Measurements from ENCODE around the gene WBP1. TPM values are rescaled to one million over a fixed set of nuclear protein-coding genes. Genes with fewer than 3 reads are reported as not detected.
"Not testable (repeated sequence)": the region's sequence is repeated elsewhere in the genome, so short reads cannot be mapped to it uniquely, and the experiment has no call there.

Gene WBP1
- total and polyA plus RNA-seq, 4 donors = 39.5 to 65.0 (median 56.3) TPM

DNA sequence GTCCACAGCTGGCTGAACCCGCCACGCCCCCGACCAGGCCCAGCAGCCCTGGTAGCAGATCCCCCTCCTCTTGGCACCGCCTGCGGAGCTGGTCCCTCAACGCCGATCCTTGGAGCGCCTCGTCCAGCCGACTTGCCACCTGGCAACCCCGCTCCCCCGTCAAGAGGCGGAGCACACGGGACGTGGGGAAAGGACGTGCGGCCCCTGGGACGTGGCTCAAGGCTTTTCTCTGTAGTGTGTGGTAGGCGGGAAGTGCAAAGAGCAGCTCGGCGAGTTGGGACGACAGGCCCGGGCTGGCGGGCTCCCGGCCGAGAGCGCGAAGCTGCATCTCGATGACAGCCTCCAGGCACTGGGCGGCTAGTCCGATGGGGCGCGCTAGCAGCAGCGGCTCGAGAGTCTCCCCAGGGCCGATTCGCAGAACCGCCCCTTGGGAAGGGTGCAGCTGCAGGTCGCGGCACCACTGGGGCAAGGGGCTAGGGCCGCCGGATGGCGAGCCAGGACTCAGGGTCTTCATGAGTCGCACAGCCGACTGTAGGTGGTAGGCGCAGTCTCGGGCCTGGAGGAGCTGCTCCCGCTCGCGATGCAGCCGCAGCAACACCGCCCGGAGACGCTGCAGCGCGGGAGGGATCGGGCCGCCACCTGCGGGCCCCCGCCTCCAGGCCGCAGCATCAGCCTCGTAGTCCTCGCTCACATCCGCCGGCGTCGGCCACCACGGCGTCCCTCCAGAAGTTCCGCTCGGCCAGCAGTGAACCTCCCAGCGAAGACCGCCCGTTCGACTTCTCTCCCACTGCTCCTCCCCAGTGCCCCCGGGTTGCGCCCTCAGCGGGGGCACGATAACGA, 23.9 kb downstream of the WBP1 start:
- ATAC-seq (ENCODE audit: insufficient read depth, low FRiP score) = peak; percentile 53
- 2 to 5% methylated on average over 50 to 80 of the region's 80 CpGs for WGBS, 2 donors

DNA sequence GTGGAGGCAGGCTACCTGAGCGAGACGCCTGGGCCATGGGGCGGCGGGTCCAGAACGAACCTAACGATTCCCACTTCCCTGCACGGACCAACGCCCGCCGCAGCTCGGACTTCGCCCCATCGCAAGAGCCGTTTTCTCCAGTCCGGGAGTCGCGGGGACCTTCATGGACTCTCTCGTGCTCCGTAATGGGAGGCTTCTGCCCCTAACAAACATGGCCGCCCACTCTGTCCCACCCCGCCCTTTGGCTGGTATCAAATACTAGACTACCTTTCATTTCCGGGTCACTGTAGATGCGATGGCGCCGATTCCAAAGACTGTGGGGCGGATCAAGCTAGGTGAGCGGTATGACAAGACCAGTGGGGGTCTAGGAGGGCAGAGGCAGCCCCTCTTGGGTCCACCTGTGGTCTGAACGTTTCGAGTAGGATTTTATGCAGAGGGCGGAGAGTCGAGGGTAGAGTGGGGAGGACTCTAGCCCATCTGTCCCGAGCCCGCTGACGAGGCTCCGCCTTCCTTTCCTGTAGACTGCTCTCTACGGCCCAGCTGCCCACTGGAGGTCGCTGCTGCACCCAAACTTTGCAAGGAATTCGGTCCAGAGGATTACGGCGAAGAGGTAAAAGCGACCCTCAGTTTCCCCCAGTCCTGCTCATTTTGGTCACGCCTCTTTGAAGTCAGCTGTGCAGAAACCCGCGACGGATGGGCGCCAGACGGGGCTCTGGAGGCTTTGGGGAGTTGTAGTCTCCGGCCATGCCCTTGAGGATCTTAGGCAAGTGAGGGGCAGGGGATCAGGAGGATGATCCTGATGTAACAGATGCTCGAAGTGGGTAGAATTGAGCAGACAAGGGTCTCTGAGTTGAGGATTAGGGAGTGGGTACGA, 24.8 kb downstream of the WBP1 start, which contains the start of the genes CCDC142 and TTC31:
TSS of gene CCDC142 (minus strand) at position 198 of the 874 bp plus-strand sequence. CDS start at position 37, 161 bp downstream.
TSS of gene TTC31 (plus strand) at position 281 of the 874 bp plus-strand sequence. CDS start at position 296, 15 bp downstream.
- Histone ChIP-seq H3K27me3 (ENCODE audit: control insufficient read depth in 3 of 3, insufficient read depth in 3 of 3, low read length in 2 of 3) (no peaks in the 10 kb centered on the region), H3K9ac (ENCODE audit: insufficient read depth in 1 of 2, low read length in 2 of 2) (peak within 1 kb of the TSS; percentile 68 to 89), H3K4me3 (peak within 1 kb of the TSS; percentile 86), H3K9me3 (ENCODE audit: control insufficient read depth in 4 of 4, insufficient read depth in 3 of 4, low read length in 3 of 4) (no peaks in the 10 kb centered on the region), H3K27ac (ENCODE audit: low read depth in 1 of 2, low read length in 1 of 2) (peak within 1 kb of the TSS; percentile 86 to 90), H3K4me1 (ENCODE audit: control insufficient read depth in 5 of 5, insufficient read depth in 5 of 5, low read length in 5 of 5) (peaks cover 3 to 19% (median 8%) of the 10 kb centered on the region in 5 donors), H3K36me3 (ENCODE audit: control insufficient read depth in 4 of 4, insufficient read depth in 4 of 4, low read length in 4 of 4) (peaks cover 0 to 28% (median 8%) of the 10 kb centered on the region in 4 donors)
- ATAC-seq (ENCODE audit: insufficient read depth, low FRiP score) (peak; percentile 97), DNase-seq (peak; percentile 96 to 98 (median 98))
- TF ChIP-seq, protein P1, sequence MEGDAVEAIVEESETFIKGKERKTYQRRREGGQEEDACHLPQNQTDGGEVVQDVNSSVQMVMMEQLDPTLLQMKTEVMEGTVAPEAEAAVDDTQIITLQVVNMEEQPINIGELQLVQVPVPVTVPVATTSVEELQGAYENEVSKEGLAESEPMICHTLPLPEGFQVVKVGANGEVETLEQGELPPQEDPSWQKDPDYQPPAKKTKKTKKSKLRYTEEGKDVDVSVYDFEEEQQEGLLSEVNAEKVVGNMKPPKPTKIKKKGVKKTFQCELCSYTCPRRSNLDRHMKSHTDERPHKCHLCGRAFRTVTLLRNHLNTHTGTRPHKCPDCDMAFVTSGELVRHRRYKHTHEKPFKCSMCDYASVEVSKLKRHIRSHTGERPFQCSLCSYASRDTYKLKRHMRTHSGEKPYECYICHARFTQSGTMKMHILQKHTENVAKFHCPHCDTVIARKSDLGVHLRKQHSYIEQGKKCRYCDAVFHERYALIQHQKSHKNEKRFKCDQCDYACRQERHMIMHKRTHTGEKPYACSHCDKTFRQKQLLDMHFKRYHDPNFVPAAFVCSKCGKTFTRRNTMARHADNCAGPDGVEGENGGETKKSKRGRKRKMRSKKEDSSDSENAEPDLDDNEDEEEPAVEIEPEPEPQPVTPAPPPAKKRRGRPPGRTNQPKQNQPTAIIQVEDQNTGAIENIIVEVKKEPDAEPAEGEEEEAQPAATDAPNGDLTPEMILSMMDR (IDR thresholded peaks at IDR 0.05; ENCODE audit: control extremely low read depth, extremely low read depth) = peak; percentile 88
- 0 to 1% methylated on average over 48 to 50 of the region's 50 CpGs for WGBS, 2 donors

More for the DNA sequence above, 23.9 kb downstream of the WBP1 start:
- no peak for DNase-seq
- Histone ChIP-seq H3K9me3 (ENCODE audit: control insufficient read depth in 4 of 4, insufficient read depth in 3 of 4, low read length in 3 of 4) (no peaks in the 10 kb centered on the region), H3K27me3 (ENCODE audit: control insufficient read depth in 3 of 3, insufficient read depth in 3 of 3, low read length in 2 of 3) (no peaks in the 10 kb centered on the region), H3K27ac (ENCODE audit: low read depth in 1 of 2, low read length in 1 of 2) (peak overlapping the region; percentile 86 to 90), H3K36me3 (ENCODE audit: control insufficient read depth in 4 of 4, insufficient read depth in 4 of 4, low read length in 4 of 4) (peaks cover 0 to 30% (median 9%) of the 10 kb centered on the region in 4 donors), H3K4me3 (peak overlapping the region; percentile 86), H3K9ac (ENCODE audit: insufficient read depth in 1 of 2, low read length in 2 of 2) (peak overlapping the region; percentile 68 to 89), H3K4me1 (ENCODE audit: control insufficient read depth in 5 of 5, insufficient read depth in 5 of 5, low read length in 5 of 5) (peaks cover 3 to 19% (median 8%) of the 10 kb centered on the region in 5 donors)
- TF ChIP-seq, protein P1 (IDR thresholded peaks at IDR 0.05; ENCODE audit: control extremely low read depth, extremely low read depth) = no peak

DNA sequence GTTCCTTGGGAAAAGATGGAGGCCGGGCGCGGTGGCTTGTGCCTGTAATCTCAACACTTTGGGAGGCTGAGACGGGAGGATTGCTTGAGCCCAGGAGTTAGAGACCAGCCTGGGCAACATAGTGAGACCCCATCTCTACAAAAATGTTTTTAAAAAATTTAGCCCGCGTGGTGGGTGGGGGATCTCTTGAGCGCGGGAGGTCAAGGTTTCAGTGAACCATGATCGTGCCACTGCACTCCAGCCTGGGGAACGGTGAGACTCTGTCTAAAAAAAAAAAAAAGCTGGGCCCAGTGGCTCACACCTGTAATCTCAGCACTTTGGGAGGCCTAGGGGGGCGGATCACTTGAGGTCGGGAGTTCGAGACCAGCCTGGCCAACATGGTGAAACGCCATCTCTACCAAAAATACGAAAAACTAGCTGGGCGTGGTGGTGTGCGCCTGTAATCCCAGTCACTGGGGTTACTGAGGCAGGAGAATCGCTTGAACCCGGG, 25.5 kb downstream of the WBP1 start:
- H3K9me3 ChIP-seq (ENCODE audit: control insufficient read depth in 4 of 4, insufficient read depth in 3 of 4, low read length in 3 of 4); H3K27me3 ChIP-seq (ENCODE audit: control insufficient read depth in 3 of 3, insufficient read depth in 3 of 3, low read length in 2 of 3); DNase-seq; ATAC-seq (ENCODE audit: insufficient read depth, low FRiP score); H3K27ac ChIP-seq (ENCODE audit: low read depth in 1 of 2, low read length in 1 of 2): not testable (repeated sequence)
- H3K4me3 ChIP-seq = peak overlapping the region; percentile 65
- 82 to 85% methylated on average over 19 of the region's 19 CpGs for WGBS, 2 donors
- peaks cover 3 to 19% (median 8%) of the 10 kb centered on the region in 5 donors for H3K4me1 ChIP-seq (ENCODE audit: control insufficient read depth in 5 of 5, insufficient read depth in 5 of 5, low read length in 5 of 5)
- peak overlapping the region in 1 of 2 donors; percentile 89 for H3K9ac ChIP-seq (ENCODE audit: insufficient read depth in 1 of 2, low read length in 2 of 2)
- peaks cover 0 to 30% (median 8%) of the 10 kb centered on the region in 4 donors for H3K36me3 ChIP-seq (ENCODE audit: control insufficient read depth in 4 of 4, insufficient read depth in 4 of 4, low read length in 4 of 4)

All from lung (tissue), 12 donors.